ENCODE results near the gene HERC5.
A peak's percentile ranks its signal among the peaks of the same experiment; 100 is the strongest.

The HERC5 gene

DNA sequence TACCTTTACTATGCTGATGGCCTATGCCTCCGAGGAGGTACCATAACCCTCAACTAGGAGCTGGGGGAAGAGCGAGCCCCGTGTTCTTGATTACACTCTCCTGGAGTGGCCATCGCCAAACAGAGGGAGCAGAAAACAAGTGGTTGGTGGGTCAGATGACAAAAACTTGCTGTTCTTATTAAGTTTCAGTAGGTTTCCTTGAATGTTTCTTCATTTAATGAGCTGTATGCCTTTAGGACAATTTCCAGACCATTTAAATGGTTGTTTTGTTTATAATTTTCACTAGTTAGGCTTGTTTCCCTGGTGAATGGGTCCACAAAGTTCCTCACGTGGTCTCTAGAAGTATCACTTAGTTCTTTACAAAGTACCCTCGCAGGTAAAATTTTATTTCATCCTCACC is 62.0 kb downstream of the HERC5 start:
- DNase-seq (ENCODE audit: low spot score): no peak
- no peak overlapping the region for H3K27ac Mint-ChIP-seq
- H3K4me1 Mint-ChIP-seq (ENCODE audit: low read depth): peaks cover 14% of the 10 kb centered on the region
- H3K4me3 Mint-ChIP-seq: no peak overlapping the region
- no peaks in the 10 kb centered on the region for H3K27me3 Mint-ChIP-seq (ENCODE audit: low read depth)
- peaks cover 12% of the 10 kb centered on the region for H3K36me3 Mint-ChIP-seq (ENCODE audit: low read depth)
- no peaks in the 10 kb centered on the region for H3K9me3 Mint-ChIP-seq

DNA sequence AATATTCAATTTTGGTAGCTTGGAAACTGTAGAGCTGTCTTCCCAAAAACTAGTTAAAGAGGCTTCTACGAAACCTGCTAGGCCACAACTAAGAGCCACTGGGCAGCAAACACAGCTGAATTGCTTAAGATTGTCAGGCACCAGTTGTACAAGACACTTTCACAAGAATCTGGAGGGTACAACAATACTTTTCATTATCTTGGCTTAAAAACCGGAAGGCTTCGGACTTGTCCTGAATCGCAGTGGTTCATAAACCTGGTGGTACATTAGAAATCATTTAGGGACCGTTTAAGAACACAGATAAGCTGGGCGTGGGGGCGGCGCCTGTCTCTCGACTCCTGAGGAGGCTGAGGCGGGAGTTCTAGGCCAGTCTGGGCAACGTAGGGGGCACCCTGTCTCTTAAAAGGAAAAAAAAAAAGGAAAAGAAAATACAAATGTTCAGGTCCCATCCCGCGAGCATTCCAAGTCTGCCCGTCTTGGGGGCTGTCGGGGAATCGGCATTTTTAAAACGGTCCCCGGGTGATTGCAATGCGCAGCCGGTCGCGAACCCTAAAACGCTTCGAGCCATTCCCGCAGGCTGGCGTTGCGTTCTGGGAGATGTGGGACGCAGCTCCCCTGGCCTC is 65.9 kb downstream of the HERC5 start:
- H3K27me3 Mint-ChIP-seq (ENCODE audit: low read depth): no peaks in the 10 kb centered on the region
- peaks cover 37% of the 10 kb centered on the region for H3K4me1 Mint-ChIP-seq (ENCODE audit: low read depth)
- H3K36me3 Mint-ChIP-seq (ENCODE audit: low read depth): peaks cover 12% of the 10 kb centered on the region
- peak overlapping the region; percentile 97 for H3K4me3 Mint-ChIP-seq
- H3K9me3 Mint-ChIP-seq: no peaks in the 10 kb centered on the region
- peak overlapping the region; percentile 92 for H3K27ac Mint-ChIP-seq
- peak; percentile 24 for DNase-seq (ENCODE audit: low spot score)

DNA sequence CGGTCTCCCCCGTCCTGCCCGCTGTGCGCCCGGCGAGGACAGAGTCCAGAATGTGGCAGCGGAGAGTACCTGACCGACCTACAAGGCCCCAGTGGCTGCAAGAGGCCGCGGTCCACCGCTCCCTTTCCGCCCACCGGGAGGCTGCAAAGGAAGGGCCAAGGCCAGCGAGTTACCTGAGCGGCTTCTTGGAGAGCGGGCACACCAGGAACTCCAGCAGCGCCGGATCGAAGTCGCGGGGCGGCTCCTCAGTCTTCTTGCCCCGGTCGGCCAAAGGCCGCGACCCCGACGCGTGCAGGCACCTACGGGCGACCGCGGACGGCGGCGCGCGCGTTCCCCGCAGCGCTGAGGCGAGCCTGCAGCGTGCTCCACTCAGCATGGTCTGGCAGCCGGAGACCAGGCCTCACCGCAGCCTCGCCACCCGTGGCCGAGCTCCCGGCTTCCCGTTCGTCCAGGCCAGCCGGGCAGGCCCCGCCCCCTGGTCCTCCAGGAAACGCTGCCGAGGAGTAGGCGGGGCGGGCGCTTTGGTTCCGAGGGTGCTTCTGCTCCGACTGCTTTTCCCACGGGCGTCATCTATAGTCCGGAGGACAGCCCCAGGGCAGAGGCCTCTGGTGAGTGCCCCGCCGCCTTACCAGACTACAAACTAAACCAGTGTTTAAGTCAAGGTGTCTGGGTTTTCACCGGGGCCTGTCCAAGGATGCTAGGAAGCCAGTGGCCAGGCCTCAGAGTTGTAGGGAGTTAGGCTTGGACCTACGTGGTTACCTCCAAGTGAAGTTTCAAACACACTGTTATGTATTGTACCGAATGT is 66.6 kb downstream of the HERC5 start, which contains the start of gene PYURF:
Gene PYURF, minus strand, starts transcription at position 452 of the 805 bp plus-strand sequence. Its CDS starts 76 bp downstream, at position 376.
- Mint-ChIP-seq H3K4me3 (peak within 1 kb of the TSS; percentile 97), H3K9me3 (no peaks in the 10 kb centered on the region), H3K27ac (peak within 1 kb of the TSS; percentile 92), H3K27me3 (ENCODE audit: low read depth) (no peaks in the 10 kb centered on the region), H3K36me3 (ENCODE audit: low read depth) (peaks cover 12% of the 10 kb centered on the region), H3K4me1 (ENCODE audit: low read depth) (peaks cover 39% of the 10 kb centered on the region)
- DNase-seq (ENCODE audit: low spot score): peak; percentile 85

DNA sequence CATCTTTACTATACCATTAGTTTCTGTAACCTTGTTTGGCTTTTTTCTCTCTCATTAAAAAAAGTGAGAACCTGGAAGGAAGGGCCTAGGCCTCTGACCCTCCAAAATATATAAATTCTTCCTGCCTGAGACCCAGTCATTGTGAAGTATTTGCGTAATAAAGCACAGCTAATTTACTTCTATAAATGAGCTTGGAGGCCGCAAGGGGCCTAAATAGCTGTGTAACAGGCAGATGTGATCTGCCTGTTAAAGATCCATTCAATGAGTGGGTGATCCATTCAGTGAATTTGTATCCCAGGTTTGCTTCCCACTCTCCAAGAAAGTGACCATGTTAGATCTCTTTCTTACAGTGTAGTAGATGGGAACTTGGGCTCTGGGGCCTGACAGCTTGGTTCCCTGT is 67.3 kb downstream of the HERC5 start:
- DNase-seq (ENCODE audit: low spot score): no peak
- no peaks in the 10 kb centered on the region for H3K27me3 Mint-ChIP-seq (ENCODE audit: low read depth)
- H3K4me1 Mint-ChIP-seq (ENCODE audit: low read depth): peaks cover 39% of the 10 kb centered on the region
- H3K36me3 Mint-ChIP-seq (ENCODE audit: low read depth): peaks cover 10% of the 10 kb centered on the region
- peak overlapping the region; percentile 97 for H3K4me3 Mint-ChIP-seq
- no peaks in the 10 kb centered on the region for H3K9me3 Mint-ChIP-seq
- H3K27ac Mint-ChIP-seq: peak overlapping the region; percentile 55

DNA sequence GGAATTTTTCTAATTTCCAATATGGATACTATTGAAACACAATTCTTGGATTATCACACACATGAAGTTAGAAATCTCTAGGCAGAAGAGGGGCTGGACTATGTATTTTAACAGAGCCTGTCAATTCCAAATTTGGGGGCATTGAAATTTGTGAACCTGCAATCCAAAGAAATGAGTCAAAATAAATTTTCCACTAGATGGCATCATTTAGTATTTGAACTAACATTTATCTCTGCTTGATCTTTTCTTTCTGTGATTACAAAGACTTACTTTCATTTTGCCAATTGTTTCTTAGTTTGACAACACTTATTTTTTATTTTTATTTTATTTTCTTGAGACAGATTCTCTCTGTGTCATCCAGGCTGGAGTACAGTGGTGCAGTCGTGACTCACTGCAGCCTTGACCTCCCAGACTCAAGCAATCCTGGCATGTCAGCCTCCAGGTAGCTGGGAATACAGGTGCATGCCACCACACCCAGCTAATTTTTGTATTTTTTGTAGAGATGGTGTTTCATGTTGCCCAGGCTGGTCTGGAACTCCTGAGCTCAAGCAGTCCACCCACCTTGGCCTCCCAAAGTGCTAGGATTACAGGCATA is 69.4 kb downstream of the HERC5 start:
- Mint-ChIP-seq H3K4me1 (ENCODE audit: low read depth) (peaks cover 36% of the 10 kb centered on the region), H3K36me3 (ENCODE audit: low read depth) (peaks cover 7% of the 10 kb centered on the region), H3K27ac (peak overlapping the region; percentile 66), H3K27me3 (ENCODE audit: low read depth) (no peaks in the 10 kb centered on the region), H3K9me3 (no peaks in the 10 kb centered on the region), H3K4me3 (no peak overlapping the region)
- no peak for DNase-seq (ENCODE audit: low spot score)

DNA sequence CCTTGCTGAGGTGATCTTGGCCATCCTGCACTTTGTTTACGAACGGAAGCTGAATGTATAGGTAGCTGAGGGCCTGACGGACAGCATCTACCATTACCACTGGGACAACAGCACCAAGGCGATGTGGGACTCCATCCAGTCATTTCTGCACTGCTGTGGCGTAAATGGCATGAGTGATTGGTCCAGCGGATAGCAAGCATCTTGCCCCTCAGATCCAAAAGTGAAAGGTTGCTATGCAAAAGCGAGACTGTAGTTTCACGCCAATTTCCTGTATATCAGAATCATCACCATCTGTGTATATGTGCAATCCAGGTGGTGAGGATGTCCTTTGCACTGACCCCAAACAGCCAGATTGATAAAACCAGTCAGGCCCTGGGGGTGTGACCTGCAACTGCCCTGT is 70.9 kb downstream of the HERC5 start:
- Mint-ChIP-seq H3K27ac (no peak overlapping the region), H3K27me3 (ENCODE audit: low read depth) (no peaks in the 10 kb centered on the region), H3K4me3 (no peak overlapping the region), H3K4me1 (ENCODE audit: low read depth) (peaks cover 26% of the 10 kb centered on the region), H3K36me3 (ENCODE audit: low read depth) (peaks cover 1% of the 10 kb centered on the region), H3K9me3 (no peaks in the 10 kb centered on the region)
- DNase-seq (ENCODE audit: low spot score): no peak

DNA sequence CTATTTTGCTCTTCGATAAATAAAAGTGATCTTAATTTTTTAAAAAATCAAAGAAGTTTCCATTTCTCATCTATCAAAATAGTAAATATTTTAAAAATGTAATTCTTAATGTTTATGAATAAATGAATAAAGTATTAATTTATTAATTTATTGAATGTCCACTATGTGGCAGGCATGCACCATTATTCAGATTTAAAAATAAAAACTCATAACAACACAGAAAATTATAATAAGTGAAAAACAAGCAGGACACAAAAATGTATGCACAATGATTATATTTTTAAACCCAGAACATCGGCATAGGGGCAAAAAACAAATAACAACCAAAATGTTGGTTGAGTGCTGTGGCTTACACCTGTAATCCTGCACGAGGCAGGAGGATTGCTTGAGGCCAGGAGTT is 71.9 kb downstream of the HERC5 start:
- Mint-ChIP-seq H3K4me1 (ENCODE audit: low read depth) (peaks cover 25% of the 10 kb centered on the region), H3K27me3 (ENCODE audit: low read depth) (no peaks in the 10 kb centered on the region), H3K36me3 (ENCODE audit: low read depth) (no peaks in the 10 kb centered on the region), H3K9me3 (no peaks in the 10 kb centered on the region), H3K4me3 (no peak overlapping the region), H3K27ac (no peak overlapping the region)
- DNase-seq (ENCODE audit: low spot score): no peak

DNA sequence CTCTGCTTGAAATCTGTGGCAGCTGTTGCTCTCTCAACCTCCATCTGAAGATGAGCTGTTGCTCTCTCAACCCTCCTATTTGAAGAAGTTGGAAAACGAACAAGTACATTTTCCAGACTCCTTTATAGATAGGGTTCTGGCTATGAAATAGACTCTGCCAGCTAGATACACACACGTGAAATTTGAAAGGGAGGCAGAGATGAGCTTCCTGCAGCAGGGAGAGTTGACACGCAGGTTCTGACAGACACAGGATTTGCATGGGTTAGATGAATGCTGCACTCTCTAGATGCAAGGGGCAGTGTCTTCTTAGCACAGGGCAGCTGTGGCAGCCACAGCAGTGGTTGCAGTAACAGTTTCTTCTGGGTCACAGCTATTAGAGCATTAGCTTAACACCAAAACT is 74.6 kb downstream of the HERC5 start:
- Mint-ChIP-seq H3K36me3 (ENCODE audit: low read depth) (no peaks in the 10 kb centered on the region), H3K27ac (no peak overlapping the region), H3K27me3 (ENCODE audit: low read depth) (no peaks in the 10 kb centered on the region), H3K4me3 (no peak overlapping the region), H3K9me3 (no peaks in the 10 kb centered on the region), H3K4me1 (ENCODE audit: low read depth) (peaks cover 10% of the 10 kb centered on the region)
- DNase-seq (ENCODE audit: low spot score): no peak

DNA sequence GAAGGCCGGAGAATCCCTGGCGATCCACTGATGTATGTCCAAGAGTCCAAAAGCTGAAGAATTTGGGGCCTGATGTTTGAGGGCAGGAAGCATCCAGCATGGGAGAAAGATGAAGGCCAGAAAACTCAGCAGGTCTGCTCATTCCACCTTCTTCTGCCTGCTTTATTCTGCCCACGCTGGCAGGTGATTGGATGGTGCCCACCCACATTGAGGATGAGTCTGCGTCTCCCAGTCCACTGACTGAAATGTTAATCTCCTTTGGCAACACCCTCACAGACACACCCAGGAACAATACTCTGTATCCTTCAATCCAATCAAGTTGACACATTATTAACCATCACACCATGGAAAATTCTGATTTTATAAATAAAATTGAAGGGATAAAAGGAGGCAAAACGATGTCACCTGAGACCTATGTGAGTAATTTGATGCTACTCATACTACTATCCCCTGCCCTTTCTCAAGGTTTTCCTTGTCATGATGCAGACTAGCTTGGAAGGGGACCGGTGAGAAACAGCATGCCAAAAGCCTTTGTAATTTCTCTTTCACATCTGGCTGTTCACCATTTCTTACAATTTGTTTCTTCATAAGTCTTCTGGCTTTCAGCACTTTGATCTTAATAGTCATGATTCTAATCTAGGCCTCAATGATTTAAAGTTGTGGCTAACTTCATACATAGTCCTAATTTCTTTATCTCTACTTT is 76.3 kb downstream of the HERC5 start:
- no peak overlapping the region for H3K27ac Mint-ChIP-seq
- no peak for DNase-seq (ENCODE audit: low spot score)
- H3K4me3 Mint-ChIP-seq: no peak overlapping the region
- no peaks in the 10 kb centered on the region for H3K4me1 Mint-ChIP-seq (ENCODE audit: low read depth)
- no peaks in the 10 kb centered on the region for H3K27me3 Mint-ChIP-seq (ENCODE audit: low read depth)
- no peaks in the 10 kb centered on the region for H3K9me3 Mint-ChIP-seq
- no peaks in the 10 kb centered on the region for H3K36me3 Mint-ChIP-seq (ENCODE audit: low read depth)

DNA sequence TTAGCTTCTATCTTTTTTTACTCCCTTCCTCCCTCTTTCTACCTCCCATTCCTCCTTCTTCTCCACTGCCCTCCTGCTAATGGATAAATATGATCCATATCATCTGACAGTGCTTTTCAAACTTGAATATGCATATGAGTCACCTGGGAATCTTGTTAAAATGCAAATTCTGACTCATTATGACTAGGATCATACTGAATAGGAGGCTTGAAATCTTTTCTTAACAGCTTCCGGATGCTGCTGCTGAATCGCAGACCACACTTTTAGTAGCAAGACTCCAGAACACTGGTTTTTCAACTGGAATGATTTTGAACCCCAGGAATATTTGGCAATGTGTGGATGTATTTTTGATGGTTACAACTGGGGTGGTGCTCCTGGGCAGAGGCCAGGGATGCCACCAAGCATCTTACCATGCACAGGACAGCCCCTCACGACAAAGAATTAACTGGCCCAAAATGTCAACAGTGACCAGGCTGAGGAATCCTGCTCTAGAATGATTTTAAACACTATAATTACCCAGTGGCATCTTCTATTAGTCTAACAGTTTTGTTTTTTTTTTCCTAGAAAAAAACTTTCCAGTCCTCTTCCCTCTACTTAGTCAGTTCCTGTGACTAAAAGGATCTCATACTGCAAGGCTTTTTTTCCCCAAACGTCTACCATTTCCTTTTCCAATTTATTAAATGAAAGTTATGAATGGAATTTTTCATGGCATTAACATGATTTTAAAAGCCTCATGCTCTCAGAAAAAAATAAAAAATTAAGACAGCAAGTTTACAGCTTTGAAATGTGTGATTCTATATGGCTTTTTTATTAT is 77.2 kb downstream of the HERC5 start:
- DNase-seq (ENCODE audit: low spot score): no peak
- H3K9me3 Mint-ChIP-seq: no peaks in the 10 kb centered on the region
- H3K27ac Mint-ChIP-seq: no peak overlapping the region
- no peak overlapping the region for H3K4me3 Mint-ChIP-seq
- H3K4me1 Mint-ChIP-seq (ENCODE audit: low read depth): no peaks in the 10 kb centered on the region
- H3K36me3 Mint-ChIP-seq (ENCODE audit: low read depth): no peaks in the 10 kb centered on the region
- no peaks in the 10 kb centered on the region for H3K27me3 Mint-ChIP-seq (ENCODE audit: low read depth)

DNA sequence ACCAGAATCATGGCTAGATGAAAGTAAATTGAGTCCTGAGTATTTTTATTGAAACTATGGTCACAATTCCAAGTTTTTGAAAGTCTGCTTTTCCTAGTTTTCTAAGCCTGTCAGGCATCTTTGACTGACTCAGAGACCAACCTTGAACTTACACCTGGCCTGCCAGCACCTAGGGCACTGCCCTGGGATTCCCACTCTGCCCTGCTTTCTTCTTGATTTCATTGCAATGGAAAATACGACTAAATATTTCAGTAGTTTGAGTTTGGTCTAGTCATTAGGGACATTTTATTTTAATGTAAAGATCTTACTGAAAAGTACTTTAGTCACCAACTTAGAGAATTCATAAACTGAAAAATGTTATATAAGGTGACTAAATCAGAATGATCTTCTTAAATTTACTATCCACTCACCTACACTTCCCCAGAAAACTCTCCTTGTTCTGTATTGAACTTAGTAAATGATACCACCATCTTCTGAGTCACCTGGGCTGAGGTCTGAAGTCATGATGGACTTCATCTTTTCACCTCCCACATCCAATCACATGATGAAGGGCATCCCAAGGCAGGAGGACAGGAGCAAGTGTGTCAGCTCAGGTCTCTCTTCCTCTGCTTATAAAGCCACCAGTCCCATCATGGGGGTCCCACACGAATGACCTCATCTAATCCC is 78.3 kb downstream of the HERC5 start:
- no peak for DNase-seq (ENCODE audit: low spot score)
- H3K9me3 Mint-ChIP-seq: no peaks in the 10 kb centered on the region
- no peak overlapping the region for H3K27ac Mint-ChIP-seq
- H3K36me3 Mint-ChIP-seq (ENCODE audit: low read depth): no peaks in the 10 kb centered on the region
- peaks cover 2% of the 10 kb centered on the region for H3K27me3 Mint-ChIP-seq (ENCODE audit: low read depth)
- H3K4me1 Mint-ChIP-seq (ENCODE audit: low read depth): peaks cover 4% of the 10 kb centered on the region
- no peak overlapping the region for H3K4me3 Mint-ChIP-seq

DNA sequence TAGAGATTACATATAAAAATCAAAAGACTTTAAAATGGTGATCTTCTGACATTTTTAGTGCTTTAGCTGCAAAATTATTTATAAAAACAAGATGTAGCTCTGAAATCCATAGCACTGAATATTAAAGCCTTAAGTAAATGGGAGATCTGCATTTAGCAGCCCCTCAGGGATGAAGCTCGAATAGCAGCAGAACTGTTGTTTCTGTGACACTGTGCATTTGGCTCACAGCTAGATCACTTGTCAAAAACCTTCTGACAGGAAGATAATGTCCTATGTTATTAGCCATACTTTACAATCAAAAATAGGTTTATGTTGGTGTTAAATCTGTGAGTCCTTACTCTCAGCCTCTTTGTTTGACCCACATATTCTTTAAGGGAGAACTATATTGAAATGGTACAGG is 80.8 kb downstream of the HERC5 start:
- no peaks in the 10 kb centered on the region for H3K9me3 Mint-ChIP-seq
- H3K36me3 Mint-ChIP-seq (ENCODE audit: low read depth): no peaks in the 10 kb centered on the region
- H3K27ac Mint-ChIP-seq: no peak overlapping the region
- H3K27me3 Mint-ChIP-seq (ENCODE audit: low read depth): peaks cover 18% of the 10 kb centered on the region
- DNase-seq (ENCODE audit: low spot score): no peak
- H3K4me1 Mint-ChIP-seq (ENCODE audit: low read depth): peaks cover 4% of the 10 kb centered on the region
- H3K4me3 Mint-ChIP-seq: no peak overlapping the region
